ENCODE data around the gene ADCY5.

GRCh38 chr3:123284399-123285010 is 164.4 kb downstream of the ADCY5 start:
- no peak for TF ChIP-seq CTCF (IDR thresholded peaks at IDR 0.05)
- no peak for TF ChIP-seq REST (IDR thresholded peaks at IDR 0.05; ENCODE audit: insufficient read depth in 1 of 2, low read depth in 2 of 2, low read length in 1 of 2)
- TF ChIP-seq POLR2AphosphoS5 (IDR thresholded peaks at IDR 0.05; ENCODE audit: low read depth, low read length), result no peak

All from Panc1 (cell line).